ENCODE results near the gene OR2T1.

Gene OR2T1

DNA sequence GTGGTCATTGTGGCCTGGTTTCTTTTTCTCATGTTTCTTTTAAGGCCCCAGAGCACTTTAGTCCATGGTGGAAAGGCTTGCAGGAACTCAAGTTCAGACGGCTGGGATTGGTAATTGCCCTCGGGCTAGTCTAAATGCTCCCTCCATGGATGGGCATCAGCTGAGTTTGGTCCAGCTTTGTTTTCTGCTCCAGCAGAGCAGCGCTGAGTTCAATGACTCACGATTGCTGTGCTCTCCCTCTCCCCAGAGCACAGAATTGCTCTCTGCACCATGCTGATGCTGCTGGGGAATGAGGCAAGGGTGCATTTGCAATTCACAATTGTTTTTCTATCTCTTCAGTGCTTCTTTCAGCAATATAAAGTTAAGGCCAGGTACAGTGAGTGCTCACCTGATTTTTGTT, 29.1 kb upstream of the OR2T1 start:
- no peak for TF ChIP-seq CTCF (IDR thresholded peaks at IDR 0.05)
- Histone ChIP-seq H3K27ac (no peak overlapping the region), H3K9me3 (no peaks in the 10 kb centered on the region), H3K4me3 (ENCODE audit: low read depth in 1 of 2, low read length in 1 of 2) (no peak overlapping the region), H3K36me3 (no peaks in the 10 kb centered on the region), H3K4me1 (ENCODE audit: control insufficient read depth in 1 of 2, insufficient read depth in 1 of 2, low read depth in 1 of 2, low read length in 1 of 2) (no peaks in the 10 kb centered on the region), H3K27me3 (no peaks in the 10 kb centered on the region)

- Histone ChIP-seq H3K27ac (no peak within 1 kb of the TSS), H3K36me3 (no peaks in the 10 kb centered on the region), H3K4me1 (ENCODE audit: control insufficient read depth in 1 of 2, insufficient read depth in 1 of 2, low read depth in 1 of 2, low read length in 1 of 2) (no peaks in the 10 kb centered on the region), H3K4me3 (ENCODE audit: low read depth in 1 of 2, low read length in 1 of 2) (no peak within 1 kb of the TSS), H3K27me3 (no peaks in the 10 kb centered on the region), H3K9me3 (no peaks in the 10 kb centered on the region)
- TF ChIP-seq CTCF (IDR thresholded peaks at IDR 0.05), result no peak
These were observed 27.4 kb upstream of the OR2T1 start, which contains the start of gene OR2T6 for GRCh38 chr1:248375446-248375845. OR2T6 (plus strand) TSS chr1:248375746; CDS start chr1:248387609, 11,863 bp downstream.

- no peaks in the 10 kb centered on the region for H3K4me1 ChIP-seq (ENCODE audit: control insufficient read depth in 1 of 2, insufficient read depth in 1 of 2, low read depth in 1 of 2, low read length in 1 of 2)
- TF ChIP-seq CTCF (IDR thresholded peaks at IDR 0.05), result no peak
- H3K36me3 ChIP-seq, result no peaks in the 10 kb centered on the region
- H3K27me3 ChIP-seq, result no peaks in the 10 kb centered on the region
- H3K27ac ChIP-seq, result no peak overlapping the region
- no peak overlapping the region for H3K4me3 ChIP-seq (ENCODE audit: low read depth in 1 of 2, low read length in 1 of 2)
- H3K9me3 ChIP-seq, result no peaks in the 10 kb centered on the region
These were observed 25.9 kb upstream of the OR2T1 start for GRCh38 chr1:248376916-248377315.

GRCh38 chr1:248380854-248381253, 22.0 kb upstream of the OR2T1 start:
- no peaks in the 10 kb centered on the region for H3K9me3 ChIP-seq
- TF ChIP-seq CTCF (IDR thresholded peaks at IDR 0.05), result no peak
- H3K4me3 ChIP-seq (ENCODE audit: low read depth in 1 of 2, low read length in 1 of 2), result no peak overlapping the region
- no peaks in the 10 kb centered on the region for H3K27me3 ChIP-seq
- no peaks in the 10 kb centered on the region for H3K36me3 ChIP-seq
- H3K4me1 ChIP-seq (ENCODE audit: control insufficient read depth in 1 of 2, insufficient read depth in 1 of 2, low read depth in 1 of 2, low read length in 1 of 2), result no peaks in the 10 kb centered on the region
- no peak overlapping the region for H3K27ac ChIP-seq

- Histone ChIP-seq H3K9me3 (no peaks in the 10 kb centered on the region), H3K4me1 (ENCODE audit: control insufficient read depth in 1 of 2, insufficient read depth in 1 of 2, low read depth in 1 of 2, low read length in 1 of 2) (no peaks in the 10 kb centered on the region), H3K36me3 (no peaks in the 10 kb centered on the region), H3K4me3 (ENCODE audit: low read depth in 1 of 2, low read length in 1 of 2) (no peak overlapping the region), H3K27me3 (no peaks in the 10 kb centered on the region), H3K27ac (no peak overlapping the region)
- no peak for TF ChIP-seq CTCF (IDR thresholded peaks at IDR 0.05)
These were observed 14.4 kb upstream of the OR2T1 start for GRCh38 chr1:248388426-248388825.

GRCh38 chr1:248393050-248393449, 9.8 kb upstream of the OR2T1 start:
- H3K27me3 ChIP-seq, result no peaks in the 10 kb centered on the region
- H3K27ac ChIP-seq, result no peak overlapping the region
- H3K4me3 ChIP-seq (ENCODE audit: low read depth in 1 of 2, low read length in 1 of 2), result no peak overlapping the region
- no peaks in the 10 kb centered on the region for H3K36me3 ChIP-seq
- no peaks in the 10 kb centered on the region for H3K9me3 ChIP-seq
- H3K4me1 ChIP-seq (ENCODE audit: control insufficient read depth in 1 of 2, insufficient read depth in 1 of 2, low read depth in 1 of 2, low read length in 1 of 2), result no peaks in the 10 kb centered on the region
- no peak for TF ChIP-seq CTCF (IDR thresholded peaks at IDR 0.05)

Measured in neutrophil (primary cell).